CMK (cell line): ENCODE results near the gene TTC4.
A peak's percentile ranks its signal among the peaks of the same experiment; 100 is the strongest.

Experiments used
- DNase-seq: peaks from one replicate; pipeline ENCODE4 v3.0.0-alpha.2; 2010; ENCODE audit warnings: low read depth

The TTC4 gene

GRCh38 chr1:54782156-54782555, 66.5 kb downstream of the TTC4 start:
- no peak for DNase-seq

- DNase-seq = no peak
Observed at GRCh38 chr1:54782588-54782987, 66.9 kb downstream of the TTC4 start.

GRCh38 chr1:54784066-54784465, 68.4 kb downstream of the TTC4 start:
- no peak for DNase-seq

DNA sequence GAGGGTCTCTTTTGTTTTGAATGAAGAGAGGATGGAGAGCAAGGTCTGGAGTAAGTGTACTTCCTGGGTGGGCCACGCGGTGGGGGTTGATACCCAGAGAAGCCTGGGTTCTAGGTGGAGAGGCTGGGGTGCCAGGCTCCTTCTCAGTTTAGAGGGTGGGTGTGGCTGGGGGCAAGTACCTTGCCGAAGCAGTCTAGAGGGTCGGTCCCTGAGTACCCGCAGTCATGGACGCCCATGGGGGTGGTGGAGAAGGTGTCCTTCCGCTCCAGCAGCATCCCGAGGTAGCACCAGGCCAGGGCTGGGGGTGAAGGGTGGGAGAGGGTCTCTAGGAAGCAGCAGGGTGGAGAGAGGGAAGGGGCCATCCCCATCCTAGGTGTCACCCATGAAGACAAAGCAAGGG, 71.1 kb downstream of the TTC4 start:
- DNase-seq = no peak

GRCh38 chr1:54787604-54788003, 71.9 kb downstream of the TTC4 start:
- no peak for DNase-seq

DNA sequence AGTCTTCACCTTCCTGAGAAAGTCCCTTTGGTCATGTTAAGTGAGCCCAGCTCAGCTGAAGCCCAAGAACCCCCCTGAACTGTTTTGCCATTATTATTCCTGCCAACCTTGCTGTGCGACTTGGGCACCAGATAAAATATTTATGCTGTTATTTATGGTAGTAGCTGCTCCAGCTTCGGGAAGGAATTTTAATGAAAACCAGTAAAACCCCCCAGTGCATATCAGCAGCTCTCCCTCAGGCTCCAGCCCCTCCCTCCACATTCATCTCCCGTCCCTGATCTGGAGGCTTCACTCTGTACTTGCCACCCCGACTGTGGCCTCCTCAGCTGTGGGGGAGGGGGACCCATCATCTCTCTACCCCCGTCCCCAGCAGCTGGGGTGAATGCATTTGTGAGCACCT, 72.8 kb downstream of the TTC4 start:
- DNase-seq = no peak

- DNase-seq = peak; percentile 68
Observed at GRCh38 chr1:54791880-54792522, 76.3 kb downstream of the TTC4 start.
